Measurements from ENCODE around the gene SERGEF. TPM values are rescaled to one million over a fixed set of nuclear protein-coding genes. Genes with fewer than 3 reads are reported as not detected.

SERGEF gene
- total and polyA plus RNA-seq, 2 of the 13 experiments (the other 11 are each of a cell fraction or from before 2014, with no cell fraction given) = 54.5 to 114 TPM

GRCh38 chr11:17907046-17907445 is 105.8 kb downstream of the SERGEF start (continued):
- TF ChIP-seq, protein P1, sequence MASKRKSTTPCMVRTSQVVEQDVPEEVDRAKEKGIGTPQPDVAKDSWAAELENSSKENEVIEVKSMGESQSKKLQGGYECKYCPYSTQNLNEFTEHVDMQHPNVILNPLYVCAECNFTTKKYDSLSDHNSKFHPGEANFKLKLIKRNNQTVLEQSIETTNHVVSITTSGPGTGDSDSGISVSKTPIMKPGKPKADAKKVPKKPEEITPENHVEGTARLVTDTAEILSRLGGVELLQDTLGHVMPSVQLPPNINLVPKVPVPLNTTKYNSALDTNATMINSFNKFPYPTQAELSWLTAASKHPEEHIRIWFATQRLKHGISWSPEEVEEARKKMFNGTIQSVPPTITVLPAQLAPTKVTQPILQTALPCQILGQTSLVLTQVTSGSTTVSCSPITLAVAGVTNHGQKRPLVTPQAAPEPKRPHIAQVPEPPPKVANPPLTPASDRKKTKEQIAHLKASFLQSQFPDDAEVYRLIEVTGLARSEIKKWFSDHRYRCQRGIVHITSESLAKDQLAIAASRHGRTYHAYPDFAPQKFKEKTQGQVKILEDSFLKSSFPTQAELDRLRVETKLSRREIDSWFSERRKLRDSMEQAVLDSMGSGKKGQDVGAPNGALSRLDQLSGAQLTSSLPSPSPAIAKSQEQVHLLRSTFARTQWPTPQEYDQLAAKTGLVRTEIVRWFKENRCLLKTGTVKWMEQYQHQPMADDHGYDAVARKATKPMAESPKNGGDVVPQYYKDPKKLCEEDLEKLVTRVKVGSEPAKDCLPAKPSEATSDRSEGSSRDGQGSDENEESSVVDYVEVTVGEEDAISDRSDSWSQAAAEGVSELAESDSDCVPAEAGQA (IDR thresholded peaks at IDR 0.05; ENCODE audit: low read depth) = no peak
- TF ChIP-seq, protein P1 (CRISPR knock-in tag; IDR thresholded peaks at IDR 0.05; ENCODE audit: borderline replicate concordance) = no peak
- TF ChIP-seq PRPF4 (IDR thresholded peaks at IDR 0.05; ENCODE audit: low read depth, low read length, poor library complexity, severe bottlenecking) (no peak), ZNF691 (CRISPR knock-in tag; IDR thresholded peaks at IDR 0.05; ENCODE audit: borderline replicate concordance, low read depth) (no peak), GABPB1 (CRISPR knock-in tag; IDR thresholded peaks at IDR 0.05) (no peak), DBP (CRISPR knock-in tag; IDR thresholded peaks at IDR 0.05; ENCODE audit: not compliant biosample characterization) (no peak)
